Smooth muscle cell (in vitro differentiated cells): ENCODE results near the gene TPST1. TPM values are rescaled to one million over a fixed set of nuclear protein-coding genes. Genes with fewer than 3 reads are reported as not detected.
A peak's percentile ranks its signal among the peaks of the same experiment; 100 is the strongest.

Experiments
- DNase-seq: peaks from one replicate; lab custom pipeline; 2025; ENCODE audit not compliant: unreplicated experiment; lab: John Stamatoyannopoulos, UW
- H2AFZ ChIP-seq: fragments of 200-600 bp; sonication (generic); 2 replicates; pipeline ENCODE4 v1.6.0; 2016; ENCODE audit warnings: antibody characterized with exemption, low read depth, mild to moderate bottlenecking
- H3F3A ChIP-seq: fragments of 200-600 bp; sonication (generic); 2 replicates; pipeline ENCODE4 v1.6.0; 2017; ENCODE audit warnings: antibody characterized with exemption, low read depth
- H3K27ac ChIP-seq: fragments of 200-600 bp; sonication (generic); 2 replicates; pipeline ENCODE4 v1.5.1; 2016; ENCODE audit warnings: low read depth, mild to moderate bottlenecking
- H3K27me3 ChIP-seq: fragments of 200-600 bp; sonication (generic); 2 replicates; pipeline ENCODE4 v1.6.1; 2016; ENCODE audit warnings: low read depth, mild to moderate bottlenecking
- H3K36me3 ChIP-seq: fragments of 200-600 bp; sonication (generic); 2 replicates; pipeline ENCODE4 v1.5.1; 2016; ENCODE audit warnings: low read depth
- H3K4me1 ChIP-seq: fragments of 200-600 bp; sonication (generic); 2 replicates; pipeline ENCODE4 v1.5.1; 2016; ENCODE audit warnings: low read depth
- H3K4me2 ChIP-seq: fragments of 200-600 bp; sonication (generic); 2 replicates; pipeline ENCODE4 v1.6.0; 2016; ENCODE audit warnings: mild to moderate bottlenecking
- H3K4me3 ChIP-seq: fragments of 200-600 bp; sonication (generic); 2 replicates; pipeline ENCODE4 v1.5.1; 2016; ENCODE audit warnings: mild to moderate bottlenecking
- H3K79me2 ChIP-seq: fragments of 200-600 bp; sonication (generic); 2 replicates; pipeline ENCODE4 v1.6.0; 2016; ENCODE audit warnings: low read depth, mild to moderate bottlenecking
- H3K9ac ChIP-seq: fragments of 200-600 bp; sonication (generic); 2 replicates; pipeline ENCODE4 v1.6.0; 2016; ENCODE audit warnings: low read depth
- H3K9me3 ChIP-seq: fragments of 200-600 bp; sonication (generic); replicated peaks from 2 replicates; pipeline ENCODE4 v1.5.1; 2016; ENCODE audit warnings: low read depth
- H4K20me1 ChIP-seq: fragments of 200-600 bp; sonication (generic); 2 replicates; pipeline ENCODE4 v1.6.0; 2016; ENCODE audit warnings: low read depth
- WGBS: methylation state at CpG from one replicate; pipeline ENCODE4 v1.1.7; 2016; ENCODE audit warnings: low lambda C conversion rate; 5-methylcytosine and 5-hydroxymethylcytosine counted together
- polyA plus RNA-seq: library from polyadenylated mRNA; unstranded; fragments of >200 nt; fragmentation: Nextera tagmentation; extraction: Ambion mirVana; gene quantifications from 2 replicates; pipeline ENCODE4 v1.2.1, GENCODE V29; 2016
- total RNA-seq: library from RNA; depleted of rRNA; stranded (reverse); fragments of >200 nt; gene quantifications from 2 replicates; pipeline ENCODE4 v1.2.3, GENCODE V29; 2014
- TF ChIP-seq, protein P1 (sequence below): fragments of 200-600 bp; sonication (generic); IDR thresholded peaks from 2 replicates; pipeline ENCODE4 v1.5.1; 2017; ENCODE audit warnings: borderline replicate concordance, mild to moderate bottlenecking, antibody characterized with exemption; ENCODE audit not compliant: insufficient read depth, poor library complexity, severe bottlenecking

Gene TPST1
- total and polyA plus RNA-seq, 2 experiments from 2014 or later, result 133 to 139 TPM

- Histone ChIP-seq H3K9me3 (no peaks in the 10 kb centered on the region), H3K9ac (no peak overlapping the region), H3F3A (peaks cover 9% of the 10 kb centered on the region), H4K20me1 (peaks cover 66% of the 10 kb centered on the region), H3K79me2 (peaks cover 89% of the 10 kb centered on the region), H3K4me3 (no peak overlapping the region), H3K4me2 (peak overlapping the region; percentile 49), H3K36me3 (peaks cover under 1% of the 10 kb centered on the region), H3K27me3 (no peaks in the 10 kb centered on the region), H3K27ac (peak overlapping the region; percentile 68), H2AFZ (no peak overlapping the region), H3K4me1 (peaks cover 48% of the 10 kb centered on the region)
- DNase-seq, result no peak
- 78% methylated on average over 8 of the region's 8 CpGs for WGBS
- TF ChIP-seq, protein P1, sequence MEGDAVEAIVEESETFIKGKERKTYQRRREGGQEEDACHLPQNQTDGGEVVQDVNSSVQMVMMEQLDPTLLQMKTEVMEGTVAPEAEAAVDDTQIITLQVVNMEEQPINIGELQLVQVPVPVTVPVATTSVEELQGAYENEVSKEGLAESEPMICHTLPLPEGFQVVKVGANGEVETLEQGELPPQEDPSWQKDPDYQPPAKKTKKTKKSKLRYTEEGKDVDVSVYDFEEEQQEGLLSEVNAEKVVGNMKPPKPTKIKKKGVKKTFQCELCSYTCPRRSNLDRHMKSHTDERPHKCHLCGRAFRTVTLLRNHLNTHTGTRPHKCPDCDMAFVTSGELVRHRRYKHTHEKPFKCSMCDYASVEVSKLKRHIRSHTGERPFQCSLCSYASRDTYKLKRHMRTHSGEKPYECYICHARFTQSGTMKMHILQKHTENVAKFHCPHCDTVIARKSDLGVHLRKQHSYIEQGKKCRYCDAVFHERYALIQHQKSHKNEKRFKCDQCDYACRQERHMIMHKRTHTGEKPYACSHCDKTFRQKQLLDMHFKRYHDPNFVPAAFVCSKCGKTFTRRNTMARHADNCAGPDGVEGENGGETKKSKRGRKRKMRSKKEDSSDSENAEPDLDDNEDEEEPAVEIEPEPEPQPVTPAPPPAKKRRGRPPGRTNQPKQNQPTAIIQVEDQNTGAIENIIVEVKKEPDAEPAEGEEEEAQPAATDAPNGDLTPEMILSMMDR, result no peak
Measured at GRCh38 chr7:66303454-66304155, 98.5 kb downstream of the TPST1 start.

DNA sequence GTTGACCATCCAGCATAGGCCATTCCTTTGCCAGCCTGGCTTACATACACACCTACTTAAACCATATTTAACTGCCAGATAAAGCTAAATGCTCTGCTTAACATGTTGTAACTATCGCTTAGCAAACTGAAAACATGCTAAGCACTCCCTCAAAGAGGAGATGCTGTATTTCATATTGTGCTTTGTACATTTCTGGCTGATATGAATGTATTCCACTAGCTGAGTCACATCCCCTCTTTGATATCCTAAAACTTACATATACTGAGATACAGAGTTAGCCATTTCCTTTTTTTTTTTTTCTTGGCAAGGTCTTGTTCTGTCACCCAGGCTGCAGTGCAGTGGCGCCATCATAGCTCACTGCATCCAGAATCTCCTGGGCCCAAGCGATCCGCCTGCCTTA is 99.4 kb downstream of the TPST1 start:
- Histone ChIP-seq H3F3A (peaks cover 8% of the 10 kb centered on the region), H3K4me2 (peak overlapping the region; percentile 49), H3K9ac (no peak overlapping the region), H3K79me2 (peaks cover 89% of the 10 kb centered on the region), H3K27ac (peak overlapping the region; percentile 68), H3K4me3 (no peak overlapping the region), H2AFZ (no peak overlapping the region), H3K36me3 (no peaks in the 10 kb centered on the region), H3K27me3 (no peaks in the 10 kb centered on the region), H3K4me1 (peaks cover 50% of the 10 kb centered on the region), H4K20me1 (peaks cover 75% of the 10 kb centered on the region), H3K9me3 (no peaks in the 10 kb centered on the region)
- TF ChIP-seq, protein P1, result no peak
- DNase-seq, result no peak
- 84% methylated on average over 4 of the region's 4 CpGs for whole genome bisulfite sequencing

GRCh38 chr7:66306243-66306642 is 101.1 kb downstream of the TPST1 start:
- WGBS, result 59% methylated on average over 2 of the region's 2 CpGs
- Histone ChIP-seq H3F3A (peaks cover 8% of the 10 kb centered on the region), H2AFZ (no peak overlapping the region), H3K36me3 (no peaks in the 10 kb centered on the region), H3K27me3 (no peaks in the 10 kb centered on the region), H4K20me1 (peaks cover 92% of the 10 kb centered on the region), H3K4me1 (peaks cover 50% of the 10 kb centered on the region), H3K9me3 (no peaks in the 10 kb centered on the region), H3K4me3 (no peak overlapping the region), H3K79me2 (peaks cover 89% of the 10 kb centered on the region), H3K9ac (no peak overlapping the region), H3K4me2 (peak overlapping the region; percentile 7), H3K27ac (peak overlapping the region; percentile 73)
- TF ChIP-seq, protein P1, result no peak
- no peak for DNase-seq
